ENCODE measurements around the gene MICAL2.

MICAL2 gene

DNA sequence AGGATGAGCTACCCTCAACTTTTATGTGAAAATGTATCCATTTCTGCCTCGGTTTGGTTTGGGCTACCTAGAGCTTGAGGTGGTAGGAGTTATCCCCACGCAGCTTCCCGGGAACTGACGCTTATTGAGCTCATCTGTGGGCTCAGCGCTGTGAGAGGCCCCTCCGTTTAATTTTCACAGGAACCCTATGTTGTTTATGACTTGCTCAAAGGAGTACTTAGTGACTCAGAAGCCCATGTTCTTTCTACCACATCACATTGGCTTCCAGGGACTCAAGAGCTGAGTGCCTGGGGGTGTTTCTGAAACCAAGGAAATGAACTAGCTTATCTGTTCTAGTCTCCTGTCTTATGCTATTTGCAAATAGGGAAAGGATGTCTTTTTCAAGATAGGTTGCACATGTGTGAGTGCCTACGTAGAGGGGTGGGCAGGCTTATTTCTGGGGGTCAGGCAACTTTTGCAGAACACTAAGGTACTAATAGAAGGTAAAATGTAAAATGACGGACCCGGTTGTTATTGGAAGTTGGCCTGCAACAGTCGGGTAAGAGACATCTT is 40.5 kb downstream of the MICAL2 start:
- DNase-seq (ENCODE audit: low spot score in 2 of 2) (no peak), ATAC-seq (ENCODE audit: low read depth) (no peak)
- no peaks in the 10 kb centered on the region for H3K36me3 Mint-ChIP-seq
- H3K9me3 Mint-ChIP-seq: no peaks in the 10 kb centered on the region
- H3K4me3 Mint-ChIP-seq: no peak overlapping the region
- H3K27ac Mint-ChIP-seq: no peak overlapping the region
- peaks cover 6% of the 10 kb centered on the region for H3K27me3 Mint-ChIP-seq
- peaks cover 3% of the 10 kb centered on the region for H3K4me1 Mint-ChIP-seq

DNA sequence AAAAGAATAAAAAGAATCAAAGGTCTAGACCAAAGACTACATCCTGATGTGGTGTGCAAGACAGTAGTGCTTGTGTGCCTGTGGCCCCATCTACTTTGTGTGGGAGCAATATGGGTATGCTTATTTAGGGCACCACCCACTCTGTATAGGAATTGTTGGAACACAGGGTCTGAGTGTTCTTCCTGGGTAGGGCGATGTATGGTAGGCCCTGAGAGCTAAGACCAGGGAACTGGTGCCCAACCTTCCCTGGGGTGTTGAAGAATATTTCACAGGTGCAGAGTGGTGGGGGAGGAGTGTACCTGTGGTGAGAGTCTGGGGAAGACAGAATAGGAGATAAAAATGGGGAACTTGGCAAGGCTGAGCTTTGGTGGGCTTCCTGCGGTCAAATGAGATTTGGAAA is 41.9 kb downstream of the MICAL2 start:
- Mint-ChIP-seq H3K36me3 (no peaks in the 10 kb centered on the region), H3K4me3 (no peak overlapping the region), H3K4me1 (peaks cover 3% of the 10 kb centered on the region), H3K27me3 (peaks cover 6% of the 10 kb centered on the region), H3K27ac (no peak overlapping the region), H3K9me3 (no peaks in the 10 kb centered on the region)
- ATAC-seq (ENCODE audit: low read depth) (no peak), DNase-seq (ENCODE audit: low spot score in 2 of 2) (no peak)

DNA sequence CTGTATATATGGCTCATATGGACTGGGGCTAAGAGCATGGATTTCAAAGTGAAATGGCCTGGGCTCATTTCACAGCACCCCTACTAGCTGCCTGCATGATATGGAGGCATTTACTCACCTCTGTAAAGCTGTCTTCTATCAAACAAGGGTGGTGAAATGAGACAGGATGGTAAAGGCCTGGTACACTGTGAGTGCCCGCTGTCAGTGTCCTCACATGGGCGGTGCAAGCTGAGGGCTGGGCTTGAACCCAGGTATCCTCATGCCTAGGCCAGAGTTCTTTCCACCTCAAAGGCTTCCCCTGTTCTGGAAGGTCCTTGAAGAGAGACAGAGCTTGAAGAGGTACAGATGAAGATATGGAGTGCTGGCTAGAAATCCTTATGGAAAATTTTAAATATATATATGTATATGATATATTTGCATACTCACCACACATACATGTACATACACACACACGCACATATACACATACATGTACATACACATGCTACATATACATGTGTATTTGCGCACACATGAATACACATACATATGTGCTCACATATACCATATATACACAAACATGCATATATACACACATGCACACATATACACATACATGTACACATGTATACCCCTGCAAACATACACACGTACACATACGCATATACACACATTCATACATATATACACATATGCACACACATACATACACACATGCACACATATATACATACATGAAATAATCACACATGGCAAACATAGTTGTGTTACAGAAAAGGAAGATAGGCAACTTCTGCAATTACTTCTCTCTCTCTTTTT is 44.7 kb downstream of the MICAL2 start:
- H3K4me3 Mint-ChIP-seq: no peak overlapping the region
- no peak overlapping the region for H3K27ac Mint-ChIP-seq
- peaks cover 3% of the 10 kb centered on the region for H3K4me1 Mint-ChIP-seq

DNA sequence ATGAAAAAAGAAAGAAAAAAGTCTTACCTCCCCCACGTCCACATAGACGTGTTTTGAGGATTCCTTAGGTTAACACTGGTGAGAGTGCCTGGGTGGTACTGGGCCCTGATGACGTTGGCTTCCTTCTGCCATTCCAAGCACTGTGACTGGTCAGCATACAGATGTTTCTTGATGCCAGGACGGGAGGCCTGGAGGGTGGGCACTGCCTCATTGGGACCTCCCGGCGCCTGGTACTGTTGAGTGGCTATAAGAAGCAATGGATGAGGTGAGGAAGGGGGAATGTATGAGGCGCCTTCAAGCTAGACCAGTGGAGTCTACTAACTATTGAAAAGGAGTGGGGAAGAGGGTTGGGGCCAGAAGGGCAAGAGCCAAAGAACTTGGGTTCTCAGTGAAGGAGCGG is 45.3 kb downstream of the MICAL2 start:
- Mint-ChIP-seq H3K27me3 (peaks cover 3% of the 10 kb centered on the region), H3K9me3 (no peaks in the 10 kb centered on the region), H3K36me3 (no peaks in the 10 kb centered on the region), H3K27ac (no peak overlapping the region), H3K4me1 (peaks cover 3% of the 10 kb centered on the region), H3K4me3 (no peak overlapping the region)
- DNase-seq (ENCODE audit: low spot score in 2 of 2) (no peak), ATAC-seq (ENCODE audit: low read depth) (no peak)

More for the DNA sequence above, 44.7 kb downstream of the MICAL2 start:
- Mint-ChIP-seq H3K27me3 (no peaks in the 10 kb centered on the region), H3K9me3 (no peaks in the 10 kb centered on the region), H3K36me3 (no peaks in the 10 kb centered on the region)
- ATAC-seq (ENCODE audit: low read depth) (no peak), DNase-seq (ENCODE audit: low spot score in 2 of 2) (no peak)

DNA sequence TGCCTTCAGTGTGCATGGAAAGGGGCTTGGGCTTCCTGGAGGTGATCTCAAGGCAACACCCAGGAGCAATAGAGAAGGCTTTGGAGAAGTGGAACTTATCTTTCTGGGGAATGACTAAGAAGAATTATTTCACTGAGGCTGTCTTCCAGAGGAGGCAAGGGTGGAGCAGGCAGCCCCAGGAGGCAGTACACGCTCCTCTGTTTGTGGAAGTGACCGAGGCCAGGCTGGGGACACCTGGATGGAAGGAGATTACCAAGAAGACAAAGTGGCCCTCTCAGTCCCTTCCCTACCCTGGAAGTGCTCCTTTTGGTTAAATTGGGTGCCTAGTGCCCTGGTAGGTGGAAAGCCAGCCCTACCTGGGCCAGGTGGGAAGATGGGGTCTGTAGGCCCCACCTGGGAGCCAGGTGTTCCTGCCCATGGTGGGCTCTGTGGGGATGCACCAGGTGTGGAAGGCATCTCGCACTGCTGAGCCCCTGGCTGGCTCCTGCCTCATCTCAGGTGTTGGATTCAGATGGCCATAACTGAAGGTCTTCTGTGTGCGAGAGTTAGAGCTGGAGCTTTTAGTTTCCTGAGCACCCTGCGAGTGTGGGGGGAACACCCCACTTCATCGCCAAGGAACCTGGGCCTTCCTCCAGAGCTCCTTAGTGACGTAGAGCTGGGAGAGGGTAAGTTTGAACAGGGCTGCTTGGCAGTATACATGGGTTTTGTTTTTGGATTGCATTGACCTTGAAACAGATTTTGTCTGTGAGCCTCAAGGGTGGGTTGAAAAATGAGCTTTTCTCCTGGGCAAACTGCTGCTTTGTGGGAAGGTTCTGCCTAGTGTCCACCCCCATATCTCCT is 46.1 kb downstream of the MICAL2 start:
- ATAC-seq (ENCODE audit: low read depth): no peak
- H3K4me1 Mint-ChIP-seq: peaks cover 3% of the 10 kb centered on the region
- H3K36me3 Mint-ChIP-seq: no peaks in the 10 kb centered on the region
- peaks cover 6% of the 10 kb centered on the region for H3K27me3 Mint-ChIP-seq
- no peak overlapping the region for H3K27ac Mint-ChIP-seq
- DNase-seq (ENCODE audit: low spot score in 2 of 2): no peak
- H3K4me3 Mint-ChIP-seq: no peak overlapping the region
- no peaks in the 10 kb centered on the region for H3K9me3 Mint-ChIP-seq

DNA sequence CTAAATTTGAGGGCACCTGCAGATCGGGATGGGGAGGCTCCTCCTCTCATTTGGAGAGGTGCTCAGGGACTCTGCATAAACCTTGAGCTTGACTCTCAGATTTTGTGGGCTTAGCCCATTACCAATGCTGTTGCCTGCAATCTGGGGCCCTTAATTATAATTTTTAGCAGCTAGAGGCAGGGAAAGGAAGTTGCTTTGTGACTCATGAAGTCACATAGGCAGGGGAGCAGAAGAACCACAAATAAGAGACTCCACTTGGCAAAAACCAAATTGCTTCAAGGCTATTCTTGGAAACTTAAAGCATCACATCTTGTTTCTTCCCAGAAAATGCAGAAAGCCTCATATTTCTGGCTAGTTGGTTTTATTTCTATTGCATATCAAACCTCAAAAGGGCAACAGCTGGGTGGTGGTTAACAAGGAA is 46.9 kb downstream of the MICAL2 start:
- peaks cover 6% of the 10 kb centered on the region for H3K27me3 Mint-ChIP-seq

DNA sequence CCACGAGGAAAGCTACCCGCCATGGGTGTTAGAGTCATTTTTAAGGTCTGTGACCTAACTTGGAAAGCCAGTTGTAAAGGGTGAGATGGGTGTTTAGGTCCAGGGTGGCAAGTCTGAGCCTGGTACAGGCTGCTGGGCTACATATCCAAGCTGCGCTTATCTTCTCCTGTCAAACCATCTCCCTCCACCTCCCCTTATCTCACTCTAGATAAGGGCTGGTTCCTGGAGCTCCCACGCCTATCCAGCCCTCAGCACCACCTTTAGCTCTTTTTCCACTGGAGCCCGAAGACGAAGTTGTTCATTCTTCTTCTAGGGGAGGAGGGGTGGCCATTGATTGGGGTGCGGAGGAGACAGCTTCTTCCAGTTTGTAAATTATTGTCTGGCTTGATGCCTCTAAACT is 48.5 kb downstream of the MICAL2 start:
- Mint-ChIP-seq H3K36me3 (no peaks in the 10 kb centered on the region), H3K4me3 (no peak overlapping the region), H3K4me1 (no peaks in the 10 kb centered on the region)

More for the DNA sequence above, 46.9 kb downstream of the MICAL2 start:
- ATAC-seq (ENCODE audit: low read depth): no peak
- DNase-seq (ENCODE audit: low spot score in 2 of 2): no peak
- Mint-ChIP-seq H3K9me3 (no peaks in the 10 kb centered on the region), H3K4me1 (peaks cover 3% of the 10 kb centered on the region), H3K36me3 (no peaks in the 10 kb centered on the region), H3K4me3 (no peak overlapping the region), H3K27ac (no peak overlapping the region)

DNA sequence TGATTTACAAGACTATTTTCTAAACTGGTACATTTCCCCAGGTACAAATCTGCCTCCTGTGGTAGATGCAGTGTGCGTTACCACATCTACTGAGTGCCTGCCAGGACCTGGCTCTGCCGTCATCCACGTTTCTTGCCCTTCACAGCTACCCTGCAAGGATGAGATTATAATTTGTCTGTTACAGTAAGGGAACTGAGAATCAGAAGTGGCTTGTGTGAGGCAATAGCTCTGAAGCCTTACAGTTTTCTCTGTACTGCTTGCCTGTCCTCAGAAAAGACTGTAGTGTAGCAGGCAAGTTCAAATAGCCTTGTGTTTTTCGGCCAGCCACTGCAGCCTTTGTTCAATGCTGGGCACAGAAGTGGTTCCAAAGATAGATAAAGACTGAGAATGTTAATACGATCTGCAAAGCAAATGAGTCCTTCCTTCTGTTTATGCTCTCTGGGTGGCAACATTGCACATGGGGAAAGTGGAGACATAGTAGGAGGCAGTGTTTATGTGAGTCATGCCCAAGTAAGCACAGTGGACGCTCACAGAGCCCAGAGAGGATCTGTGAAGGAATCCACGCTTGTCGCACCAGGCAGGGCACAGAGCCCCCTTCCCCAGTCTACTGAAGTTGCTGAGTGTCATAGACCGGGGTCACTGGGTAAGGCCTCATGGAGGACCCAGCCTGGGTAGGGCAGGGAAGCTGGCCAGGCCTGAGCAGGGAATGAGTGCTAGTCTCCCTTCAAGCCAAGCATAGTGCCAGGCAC is 49.1 kb downstream of the MICAL2 start:
- no peaks in the 10 kb centered on the region for H3K36me3 Mint-ChIP-seq

More for the DNA sequence above, 48.5 kb downstream of the MICAL2 start:
- ATAC-seq (ENCODE audit: low read depth): no peak
- Mint-ChIP-seq H3K27me3 (peaks cover 11% of the 10 kb centered on the region), H3K27ac (no peak overlapping the region), H3K9me3 (no peaks in the 10 kb centered on the region)
- DNase-seq (ENCODE audit: low spot score in 2 of 2): no peak

DNA sequence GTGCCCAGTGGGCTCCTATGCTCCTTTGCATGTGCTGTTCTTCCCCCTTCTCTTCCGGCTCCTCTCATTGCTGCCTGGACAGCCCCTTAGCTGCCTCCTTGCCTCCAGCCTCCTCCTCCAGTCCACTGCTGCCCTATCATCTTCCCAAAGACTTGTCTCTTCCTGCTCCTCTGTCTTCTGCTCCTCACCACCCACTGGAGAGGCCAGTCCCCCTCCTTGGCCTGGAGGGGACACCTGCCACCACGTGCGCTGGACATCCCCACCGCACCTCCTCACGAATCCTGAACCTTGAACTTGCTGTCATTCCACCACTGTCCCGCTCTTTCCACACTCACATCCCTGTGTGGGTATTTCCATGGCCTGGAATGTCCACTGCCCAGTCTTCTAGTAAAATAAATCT is 49.8 kb downstream of the MICAL2 start:
- DNase-seq (ENCODE audit: low spot score in 2 of 2) (no peak), ATAC-seq (ENCODE audit: low read depth) (no peak)
- Mint-ChIP-seq H3K9me3 (no peaks in the 10 kb centered on the region), H3K4me3 (no peak overlapping the region), H3K4me1 (no peaks in the 10 kb centered on the region), H3K27me3 (peaks cover 13% of the 10 kb centered on the region), H3K36me3 (no peaks in the 10 kb centered on the region), H3K27ac (no peak overlapping the region)

More for the DNA sequence above, 49.1 kb downstream of the MICAL2 start:
- Mint-ChIP-seq H3K27me3 (peaks cover 13% of the 10 kb centered on the region), H3K4me3 (no peak overlapping the region), H3K27ac (no peak overlapping the region), H3K4me1 (no peaks in the 10 kb centered on the region), H3K9me3 (no peaks in the 10 kb centered on the region)
- ATAC-seq (ENCODE audit: low read depth) (no peak), DNase-seq (ENCODE audit: low spot score in 2 of 2) (no peak)

DNA sequence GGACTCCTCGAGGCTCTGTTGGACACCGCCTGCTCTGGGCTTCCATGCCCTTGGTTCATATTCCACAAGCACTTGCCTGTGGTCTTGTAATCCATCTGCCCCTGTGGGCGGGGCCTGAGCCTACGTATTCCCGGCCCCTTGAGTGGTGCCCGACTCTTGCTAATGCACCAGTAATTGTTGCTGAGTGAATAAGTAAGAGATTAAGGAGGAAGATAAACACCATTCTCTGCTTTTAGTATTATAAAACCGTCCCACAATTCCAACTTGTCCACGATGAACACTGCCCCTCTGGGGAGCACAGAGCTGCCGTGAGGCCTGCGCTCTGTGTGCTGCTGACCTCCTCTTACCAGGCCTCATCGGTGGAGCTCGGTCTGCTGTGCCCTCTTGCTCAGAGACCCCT is 50.3 kb downstream of the MICAL2 start:
- H3K9me3 Mint-ChIP-seq: no peaks in the 10 kb centered on the region
- no peak overlapping the region for H3K27ac Mint-ChIP-seq
- H3K27me3 Mint-ChIP-seq: peaks cover 15% of the 10 kb centered on the region
- no peaks in the 10 kb centered on the region for H3K36me3 Mint-ChIP-seq
- H3K4me3 Mint-ChIP-seq: no peak overlapping the region
- no peaks in the 10 kb centered on the region for H3K4me1 Mint-ChIP-seq
- ATAC-seq (ENCODE audit: low read depth): no peak
- DNase-seq (ENCODE audit: low spot score in 2 of 2): no peak

DNA sequence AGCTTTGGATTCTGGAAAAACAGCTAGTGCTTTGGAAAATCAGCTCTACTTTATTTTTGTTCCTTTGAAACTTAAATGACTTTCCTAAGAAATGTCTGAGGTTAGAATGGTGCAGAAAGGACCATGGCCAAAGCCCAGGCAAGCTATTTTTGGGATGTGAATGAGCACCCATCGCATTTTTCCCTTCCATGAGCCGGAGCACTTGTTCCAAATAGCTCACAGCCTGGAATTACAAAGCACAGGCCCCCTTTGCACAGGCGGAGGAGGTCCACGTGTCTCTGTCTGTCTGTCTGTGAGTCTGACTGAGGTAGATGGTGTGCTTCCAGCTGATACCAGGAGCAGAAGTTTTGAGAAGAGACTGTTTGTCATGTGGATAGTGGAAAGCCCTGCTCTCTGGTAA is 50.7 kb downstream of the MICAL2 start:
- DNase-seq (ENCODE audit: low spot score in 2 of 2) (no peak), ATAC-seq (ENCODE audit: low read depth) (no peak)
- no peak overlapping the region for H3K27ac Mint-ChIP-seq
- H3K4me3 Mint-ChIP-seq: no peak overlapping the region
- H3K9me3 Mint-ChIP-seq: no peaks in the 10 kb centered on the region
- H3K4me1 Mint-ChIP-seq: no peaks in the 10 kb centered on the region
- H3K36me3 Mint-ChIP-seq: no peaks in the 10 kb centered on the region
- peaks cover 15% of the 10 kb centered on the region for H3K27me3 Mint-ChIP-seq

DNA sequence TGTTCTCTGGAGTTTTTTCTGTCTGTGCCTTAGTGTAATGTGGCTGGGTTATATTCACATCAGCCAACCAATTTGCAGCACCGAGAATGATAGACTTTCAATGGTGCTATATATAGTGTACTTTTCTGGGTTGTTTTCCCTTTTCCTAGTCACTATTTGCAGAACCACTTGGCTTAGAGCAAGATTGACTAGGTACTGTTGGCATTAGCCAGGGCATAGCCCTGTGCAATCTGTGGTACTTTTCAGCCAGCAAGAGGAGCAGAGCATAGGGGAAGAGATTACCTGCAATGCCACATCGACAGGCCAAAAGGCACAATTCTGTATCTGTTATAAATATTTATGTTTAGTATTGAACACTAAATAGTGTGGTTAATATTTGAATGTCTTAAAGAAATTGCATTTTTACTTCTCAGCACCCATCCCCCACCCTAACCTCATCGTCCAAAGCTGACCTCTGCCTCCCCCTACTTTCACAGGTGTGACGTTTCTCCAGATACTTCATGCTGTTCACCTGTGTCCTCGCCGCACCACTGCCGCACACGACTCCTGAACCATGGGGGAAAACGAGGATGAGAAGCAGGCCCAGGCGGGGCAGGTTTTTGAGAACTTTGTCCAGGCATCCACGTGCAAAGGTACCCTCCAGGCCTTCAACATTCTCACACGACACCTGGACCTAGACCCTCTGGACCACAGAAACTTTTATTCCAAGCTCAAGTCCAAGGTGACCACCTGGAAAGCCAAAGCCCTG is 51.4 kb downstream of the MICAL2 start:
- Mint-ChIP-seq H3K4me3 (no peak overlapping the region), H3K9me3 (no peaks in the 10 kb centered on the region), H3K27ac (no peak overlapping the region), H3K27me3 (peaks cover 17% of the 10 kb centered on the region), H3K4me1 (no peaks in the 10 kb centered on the region), H3K36me3 (no peaks in the 10 kb centered on the region)
- DNase-seq (ENCODE audit: low spot score in 2 of 2) (no peak), ATAC-seq (ENCODE audit: low read depth) (no peak)

DNA sequence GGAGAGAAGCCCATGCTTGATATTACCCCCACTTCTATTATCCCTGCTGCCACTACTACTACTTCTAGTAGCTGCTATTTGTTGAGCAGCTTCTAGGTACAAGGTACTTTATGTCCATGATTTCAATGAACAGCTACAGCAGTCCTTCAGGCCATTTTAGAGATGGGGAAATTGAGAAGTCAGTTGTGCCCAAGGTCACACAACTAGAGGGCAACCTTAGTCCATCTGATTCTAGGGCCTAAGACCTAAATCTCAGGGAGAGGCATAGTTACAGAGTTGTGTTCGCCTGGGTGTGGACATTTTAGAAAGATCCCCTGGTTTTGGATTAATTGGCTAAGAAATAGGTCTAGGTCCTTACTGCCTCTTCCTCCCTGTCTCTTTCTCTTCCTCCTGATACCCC is 52.3 kb downstream of the MICAL2 start:
- no peak overlapping the region for H3K27ac Mint-ChIP-seq
- no peak for DNase-seq (ENCODE audit: low spot score in 2 of 2)
- no peak overlapping the region for H3K4me3 Mint-ChIP-seq
- H3K27me3 Mint-ChIP-seq: peaks cover 17% of the 10 kb centered on the region
- no peak for ATAC-seq (ENCODE audit: low read depth)
- H3K4me1 Mint-ChIP-seq: no peaks in the 10 kb centered on the region
- H3K9me3 Mint-ChIP-seq: no peaks in the 10 kb centered on the region
- no peaks in the 10 kb centered on the region for H3K36me3 Mint-ChIP-seq

All from memory B cell (primary cell).